ENCODE data around the gene ECD.

GRCh38 chr10:73106301-73106700 lies 61.5 kb downstream of the ECD start:
- TF ChIP-seq CTCF (IDR thresholded peaks at IDR 0.05; ENCODE audit: low read length) (no peak), EZH2phosphoT487 (IDR thresholded peaks at IDR 0.05; ENCODE audit: low read length) (no peak)

All from MM.1S (cell line).